HepG2 (cell line): ENCODE results near the gene RRP8. TPM values are rescaled to one million over a fixed set of nuclear protein-coding genes. Genes with fewer than 3 reads are reported as not detected.

Source experiments
- ARNT ChIP-seq: fragments of 450-650 bp; IDR thresholded peaks from 2 replicates; pipeline ENCODE4 v1.6.1; 2017
- CBX1 ChIP-seq: IDR thresholded peaks from one replicate; pipeline ENCODE4 v1.6.1; 2016; ENCODE audit warnings: antibody characterized with exemption, low read depth
- HNF4A ChIP-seq: sonication (generic); formaldehyde crosslinking; IDR thresholded peaks from 2 replicates; pipeline ENCODE4 v1.4.0; 2020; ENCODE audit warnings: missing genetic modification reagents
- MATR3 ChIP-seq: sonication (generic); formaldehyde crosslinking; IDR thresholded peaks from 2 replicates; pipeline ENCODE4 v1.4.0; 2020; ENCODE audit warnings: missing genetic modification reagents
- MZF1 ChIP-seq: sonication (generic); formaldehyde crosslinking; IDR thresholded peaks from 2 replicates; pipeline ENCODE4 v1.8.1; 2023; ENCODE audit warnings: mild to moderate bottlenecking, missing genetic modification reagents, borderline replicate concordance
- NFIC ChIP-seq: IDR thresholded peaks from 2 replicates; pipeline ENCODE4 v1.6.1; 2012; ENCODE audit warnings: mild to moderate bottlenecking, low read length, inconsistent platforms
- RFX3 ChIP-seq: IDR thresholded peaks from 2 replicates; pipeline ENCODE4 v1.6.1; 2016; ENCODE audit warnings: missing biosample characterization, missing genetic modification reagents
- SALL1 ChIP-seq: sonication (generic); formaldehyde crosslinking; IDR thresholded peaks from 2 replicates; pipeline ENCODE4 v1.8.0; 2022; ENCODE audit warnings: mild to moderate bottlenecking, missing genetic modification reagents
- SAP130 ChIP-seq: IDR thresholded peaks from 2 replicates; pipeline ENCODE4 v1.6.1; 2016; ENCODE audit warnings: low read depth
- SOX13 ChIP-seq, 3 experiments: fragments of 450-650 bp in 1 of 3; sonication (generic) in 1 of 3; formaldehyde crosslinking in 1 of 3; IDR thresholded peaks in 2 of 3; conservative IDR thresholded peaks in 1 of 3; 2 replicates each; pipeline versions ENCODE4 v1.5.0 to v1.6.1; 2016 to 2020; ENCODE audit warnings: antibody characterized with exemption in 1 of 3, mild to moderate bottlenecking in 1 of 3, missing compliant biosample characterization in 1 of 3, missing genetic modification reagents in 1 of 3, moderate library complexity in 1 of 3
- TEF ChIP-seq: sonication (generic); formaldehyde crosslinking; IDR thresholded peaks from 2 replicates; pipeline ENCODE4 v1.5.0; 2020; ENCODE audit warnings: missing genetic modification reagents
- ZNF205 ChIP-seq: IDR thresholded peaks from 2 replicates; pipeline ENCODE4 v1.6.1; 2018; ENCODE audit warnings: missing biosample characterization, missing genetic modification reagents
- ZNF232 ChIP-seq: sonication (generic); formaldehyde crosslinking; IDR thresholded peaks from 2 replicates; pipeline ENCODE4 v1.4.0; 2020; ENCODE audit warnings: missing genetic modification reagents, borderline replicate concordance
- ZNF792 ChIP-seq: IDR thresholded peaks from 2 replicates; pipeline ENCODE4 v1.6.1; 2016
- polyA plus RNA-seq, 8 experiments: library from polyadenylated mRNA; depleted of rRNA in 3 of 8; stranded (reverse) in 7 of 8; unstranded in 1 of 8; fragments of >200 nt; fragmentation: Illumina TruSeq in 4 of 8; extraction: Trizol in 4 of 8; gene quantifications; 2 replicates each; pipeline versions ENCODE4 v1.2.1 to v1.2.3, GENCODE V29; 2011 to 2016; ENCODE audit warnings: low read depth in 4 of 8, missing spikeins in 1 of 8, mixed read lengths in 1 of 8; ENCODE audit not compliant: insufficient read depth in 1 of 8
- total RNA-seq, 5 experiments: library from RNA; depleted of rRNA; stranded (reverse); fragments of >200 nt; fragmentation: Illumina TruSeq; extraction: Trizol; gene quantifications; 2 replicates each; pipeline ENCODE4 v1.2.3, GENCODE V29; 2016; ENCODE audit warnings: low read depth in 1 of 5
- TF ChIP-seq, protein P1 (sequence below): sonication (generic); formaldehyde crosslinking; IDR thresholded peaks from 2 replicates; pipeline ENCODE4 v1.8.0; 2022; ENCODE audit warnings: mild to moderate bottlenecking, missing genetic modification reagents, borderline replicate concordance
- TF ChIP-seq, protein P2 (sequence below): sonication (generic); formaldehyde crosslinking; IDR thresholded peaks from 2 replicates; pipeline ENCODE4 v1.5.0; 2020; ENCODE audit warnings: mild to moderate bottlenecking, missing genetic modification reagents, moderate library complexity
- TF ChIP-seq, protein P3 (sequence below): sonication (generic); formaldehyde crosslinking; IDR thresholded peaks from 2 replicates; pipeline ENCODE4 v1.8.0; 2022; ENCODE audit warnings: missing genetic modification reagents, mild to moderate bottlenecking, moderate library complexity, borderline replicate concordance
- TF ChIP-seq, protein P4 (sequence below): sonication (generic); formaldehyde crosslinking; IDR thresholded peaks from 2 replicates; pipeline ENCODE4 v1.5.0; 2020; ENCODE audit warnings: mild to moderate bottlenecking, missing genetic modification reagents
- TF ChIP-seq, protein P5 (sequence below): sonication (generic); formaldehyde crosslinking; IDR thresholded peaks from 2 replicates; pipeline ENCODE4; 2020; ENCODE audit warnings: missing genetic modification reagents, mild to moderate bottlenecking, borderline replicate concordance

Gene RRP8
- total and polyA plus RNA-seq, 2 of the 13 experiments (the other 11 are each of a cell fraction or from before 2014, with no cell fraction given): 7.2 to 21.6 TPM

DNA sequence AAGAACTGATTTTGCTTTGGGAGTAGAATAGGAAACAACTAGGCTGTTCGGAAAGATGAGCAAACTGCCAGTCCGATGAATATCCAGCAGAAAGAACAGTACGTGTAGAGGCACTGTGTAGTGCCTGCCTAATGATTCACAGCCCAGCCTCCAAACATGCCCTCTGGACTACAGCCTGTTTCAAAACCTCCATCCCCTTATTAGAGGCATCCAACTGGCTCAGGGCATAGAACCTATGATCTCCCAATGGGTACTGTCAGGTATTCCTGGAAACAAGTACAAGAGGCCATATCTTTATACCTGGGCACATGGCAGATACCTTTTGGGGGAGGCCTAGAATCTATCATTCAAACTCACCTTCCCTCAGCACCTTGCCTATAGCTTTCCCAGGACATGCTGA, 4.9 kb downstream of the RRP8 start (continued):
- TF ChIP-seq, protein P1, sequence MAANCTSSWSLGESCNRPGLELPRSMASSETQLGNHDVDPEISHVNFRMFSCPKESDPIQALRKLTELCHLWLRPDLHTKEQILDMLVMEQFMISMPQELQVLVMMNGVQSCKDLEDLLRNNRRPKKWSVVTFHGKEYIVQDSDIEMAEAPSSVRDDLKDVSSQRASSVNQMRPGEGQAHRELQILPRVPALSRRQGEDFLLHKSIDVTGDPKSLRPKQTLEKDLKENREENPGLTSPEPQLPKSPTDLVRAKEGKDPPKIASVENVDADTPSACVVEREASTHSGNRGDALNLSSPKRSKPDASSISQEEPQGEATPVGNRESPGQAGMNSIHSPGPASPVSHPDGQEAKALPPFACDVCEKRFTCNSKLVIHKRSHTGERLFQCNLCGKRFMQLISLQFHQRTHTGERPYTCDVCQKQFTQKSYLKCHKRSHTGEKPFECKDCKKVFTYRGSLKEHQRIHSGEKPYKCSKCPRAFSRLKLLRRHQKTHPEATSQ (CRISPR knock-in tag): no peak
- TF ChIP-seq MATR3 (no peak), ZNF232 (CRISPR knock-in tag) (no peak), SALL1 (CRISPR knock-in tag) (peak; percentile 17; the same call in 1 of the 2 replicates), ZNF205 (CRISPR knock-in tag) (no peak), HNF4A (CRISPR knock-in tag) (peak; percentile 49), TEF (CRISPR knock-in tag) (no peak), SOX13 (IDR thresholded peaks at IDR 0.05) (no peak), SOX13 (CRISPR knock-in tag; conservative IDR thresholded peaks at IDR 0.05 in 1 of 2, IDR thresholded peaks at IDR 0.05 in 1 of 2) (peak in 1 of 2 experiments; percentile 10; a peak in 1 of 4 replicates), ZNF792 (0 out of 2 replicates have a peak, but pooled peaks have one; percentile 24), ARNT (no peak), RFX3 (CRISPR knock-in tag) (no peak), MZF1 (no peak), SAP130 (CRISPR knock-in tag) (peak; percentile 50), CBX1 (no peak), NFIC (no peak)
- TF ChIP-seq, protein P2, sequence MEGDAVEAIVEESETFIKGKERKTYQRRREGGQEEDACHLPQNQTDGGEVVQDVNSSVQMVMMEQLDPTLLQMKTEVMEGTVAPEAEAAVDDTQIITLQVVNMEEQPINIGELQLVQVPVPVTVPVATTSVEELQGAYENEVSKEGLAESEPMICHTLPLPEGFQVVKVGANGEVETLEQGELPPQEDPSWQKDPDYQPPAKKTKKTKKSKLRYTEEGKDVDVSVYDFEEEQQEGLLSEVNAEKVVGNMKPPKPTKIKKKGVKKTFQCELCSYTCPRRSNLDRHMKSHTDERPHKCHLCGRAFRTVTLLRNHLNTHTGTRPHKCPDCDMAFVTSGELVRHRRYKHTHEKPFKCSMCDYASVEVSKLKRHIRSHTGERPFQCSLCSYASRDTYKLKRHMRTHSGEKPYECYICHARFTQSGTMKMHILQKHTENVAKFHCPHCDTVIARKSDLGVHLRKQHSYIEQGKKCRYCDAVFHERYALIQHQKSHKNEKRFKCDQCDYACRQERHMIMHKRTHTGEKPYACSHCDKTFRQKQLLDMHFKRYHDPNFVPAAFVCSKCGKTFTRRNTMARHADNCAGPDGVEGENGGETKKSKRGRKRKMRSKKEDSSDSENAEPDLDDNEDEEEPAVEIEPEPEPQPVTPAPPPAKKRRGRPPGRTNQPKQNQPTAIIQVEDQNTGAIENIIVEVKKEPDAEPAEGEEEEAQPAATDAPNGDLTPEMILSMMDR (CRISPR knock-in tag): 0 out of 2 replicates have a peak, but pooled peaks have one; percentile 6
- TF ChIP-seq, protein P3, sequence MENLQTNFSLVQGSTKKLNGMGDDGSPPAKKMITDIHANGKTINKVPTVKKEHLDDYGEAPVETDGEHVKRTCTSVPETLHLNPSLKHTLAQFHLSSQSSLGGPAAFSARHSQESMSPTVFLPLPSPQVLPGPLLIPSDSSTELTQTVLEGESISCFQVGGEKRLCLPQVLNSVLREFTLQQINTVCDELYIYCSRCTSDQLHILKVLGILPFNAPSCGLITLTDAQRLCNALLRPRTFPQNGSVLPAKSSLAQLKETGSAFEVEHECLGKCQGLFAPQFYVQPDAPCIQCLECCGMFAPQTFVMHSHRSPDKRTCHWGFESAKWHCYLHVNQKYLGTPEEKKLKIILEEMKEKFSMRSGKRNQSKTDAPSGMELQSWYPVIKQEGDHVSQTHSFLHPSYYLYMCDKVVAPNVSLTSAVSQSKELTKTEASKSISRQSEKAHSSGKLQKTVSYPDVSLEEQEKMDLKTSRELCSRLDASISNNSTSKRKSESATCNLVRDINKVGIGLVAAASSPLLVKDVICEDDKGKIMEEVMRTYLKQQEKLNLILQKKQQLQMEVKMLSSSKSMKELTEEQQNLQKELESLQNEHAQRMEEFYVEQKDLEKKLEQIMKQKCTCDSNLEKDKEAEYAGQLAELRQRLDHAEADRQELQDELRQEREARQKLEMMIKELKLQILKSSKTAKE (CRISPR knock-in tag): no peak
- TF ChIP-seq, protein P4, sequence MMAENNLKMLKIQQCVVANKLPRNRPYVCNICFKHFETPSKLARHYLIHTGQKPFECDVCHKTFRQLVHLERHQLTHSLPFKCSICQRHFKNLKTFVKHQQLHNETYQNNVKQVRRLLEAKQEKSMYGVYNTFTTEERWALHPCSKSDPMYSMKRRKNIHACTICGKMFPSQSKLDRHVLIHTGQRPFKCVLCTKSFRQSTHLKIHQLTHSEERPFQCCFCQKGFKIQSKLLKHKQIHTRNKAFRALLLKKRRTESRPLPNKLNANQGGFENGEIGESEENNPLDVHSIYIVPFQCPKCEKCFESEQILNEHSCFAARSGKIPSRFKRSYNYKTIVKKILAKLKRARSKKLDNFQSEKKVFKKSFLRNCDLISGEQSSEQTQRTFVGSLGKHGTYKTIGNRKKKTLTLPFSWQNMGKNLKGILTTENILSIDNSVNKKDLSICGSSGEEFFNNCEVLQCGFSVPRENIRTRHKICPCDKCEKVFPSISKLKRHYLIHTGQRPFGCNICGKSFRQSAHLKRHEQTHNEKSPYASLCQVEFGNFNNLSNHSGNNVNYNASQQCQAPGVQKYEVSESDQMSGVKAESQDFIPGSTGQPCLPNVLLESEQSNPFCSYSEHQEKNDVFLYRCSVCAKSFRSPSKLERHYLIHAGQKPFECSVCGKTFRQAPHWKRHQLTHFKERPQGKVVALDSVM (CRISPR knock-in tag): peak; percentile 41; the same call in 1 of the 2 replicates
- TF ChIP-seq, protein P5, sequence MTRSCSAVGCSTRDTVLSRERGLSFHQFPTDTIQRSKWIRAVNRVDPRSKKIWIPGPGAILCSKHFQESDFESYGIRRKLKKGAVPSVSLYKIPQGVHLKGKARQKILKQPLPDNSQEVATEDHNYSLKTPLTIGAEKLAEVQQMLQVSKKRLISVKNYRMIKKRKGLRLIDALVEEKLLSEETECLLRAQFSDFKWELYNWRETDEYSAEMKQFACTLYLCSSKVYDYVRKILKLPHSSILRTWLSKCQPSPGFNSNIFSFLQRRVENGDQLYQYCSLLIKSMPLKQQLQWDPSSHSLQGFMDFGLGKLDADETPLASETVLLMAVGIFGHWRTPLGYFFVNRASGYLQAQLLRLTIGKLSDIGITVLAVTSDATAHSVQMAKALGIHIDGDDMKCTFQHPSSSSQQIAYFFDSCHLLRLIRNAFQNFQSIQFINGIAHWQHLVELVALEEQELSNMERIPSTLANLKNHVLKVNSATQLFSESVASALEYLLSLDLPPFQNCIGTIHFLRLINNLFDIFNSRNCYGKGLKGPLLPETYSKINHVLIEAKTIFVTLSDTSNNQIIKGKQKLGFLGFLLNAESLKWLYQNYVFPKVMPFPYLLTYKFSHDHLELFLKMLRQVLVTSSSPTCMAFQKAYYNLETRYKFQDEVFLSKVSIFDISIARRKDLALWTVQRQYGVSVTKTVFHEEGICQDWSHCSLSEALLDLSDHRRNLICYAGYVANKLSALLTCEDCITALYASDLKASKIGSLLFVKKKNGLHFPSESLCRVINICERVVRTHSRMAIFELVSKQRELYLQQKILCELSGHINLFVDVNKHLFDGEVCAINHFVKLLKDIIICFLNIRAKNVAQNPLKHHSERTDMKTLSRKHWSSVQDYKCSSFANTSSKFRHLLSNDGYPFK (CRISPR knock-in tag): no peak
- TF ChIP-seq, all 625 proteins: peak for 20
